Endodermal cell (in vitro differentiated cells): ENCODE data around the gene FNDC7. TPM values are rescaled to one million over a fixed set of nuclear protein-coding genes. Genes with fewer than 3 reads are reported as not detected.
"Not testable (repeated sequence)": the region's sequence is repeated elsewhere in the genome, so short reads cannot be mapped to it uniquely, and the experiment has no call there.

Experiments used
- DNase-seq: peaks from one replicate; pipeline ENCODE4 v3.0.0-alpha.2; 2017
- H3K27ac ChIP-seq: 2 replicates; pipeline ENCODE4 v1.5.1; 2013; ENCODE audit warnings: mild to moderate bottlenecking, low read depth, low read length, moderate library complexity
- H3K27me3 ChIP-seq: 2 replicates; pipeline ENCODE4 v1.6.1; 2013; ENCODE audit warnings: mild to moderate bottlenecking, low read length, moderate library complexity; ENCODE audit not compliant: insufficient read depth, control insufficient read depth, poor library complexity, severe bottlenecking
- H3K36me3 ChIP-seq: 2 replicates; pipeline ENCODE4 v1.7.0; 2013; ENCODE audit warnings: mild to moderate bottlenecking, low read length, moderate library complexity; ENCODE audit not compliant: control insufficient read depth, insufficient read depth
- H3K4me1 ChIP-seq: one replicate; pipeline ENCODE4 v1.7.0; 2013; ENCODE audit warnings: low read length; ENCODE audit not compliant: control insufficient read depth, insufficient read depth
- H3K4me3 ChIP-seq: 2 replicates; pipeline ENCODE4 v1.5.1; 2013; ENCODE audit warnings: mild to moderate bottlenecking, low read length, moderate library complexity
- H3K9ac ChIP-seq: 2 replicates; pipeline ENCODE4 v1.6.1; 2013; ENCODE audit warnings: mild to moderate bottlenecking, low read length, moderate library complexity; ENCODE audit not compliant: poor library complexity, severe bottlenecking; ENCODE audit errors: extremely low read depth
- H3K9me3 ChIP-seq: 2 replicates; pipeline ENCODE4 v1.6.1; 2013; ENCODE audit warnings: mild to moderate bottlenecking, low read length, moderate library complexity; ENCODE audit not compliant: control insufficient read depth
- H3K27ac Mint-ChIP-seq: 2 replicates; pipeline ENCODE4 v1.8.0; 2020; ENCODE audit warnings: mixed read lengths
- H3K27me3 Mint-ChIP-seq: 2 replicates; pipeline ENCODE4 v1.8.0; 2021; ENCODE audit warnings: mild to moderate bottlenecking, mixed read lengths; ENCODE audit not compliant: insufficient read depth
- H3K36me3 Mint-ChIP-seq: 2 replicates; pipeline ENCODE4 v1.8.0; 2020; ENCODE audit warnings: low read depth, mixed read lengths
- H3K4me1 Mint-ChIP-seq: 2 replicates; pipeline ENCODE4 v1.8.0; 2020; ENCODE audit warnings: mixed read lengths
- H3K4me3 Mint-ChIP-seq: 2 replicates; pipeline ENCODE4 v1.8.0; 2020; ENCODE audit warnings: mild to moderate bottlenecking, moderate library complexity, mixed read lengths
- H3K9me3 Mint-ChIP-seq: 2 replicates; pipeline ENCODE4 v1.8.0; 2020; ENCODE audit warnings: mild to moderate bottlenecking, mixed read lengths
- CTCF ChIP-seq: fragments of 200-600 bp; sonication (generic); conservative IDR thresholded peaks from 2 replicates; pipeline ENCODE4 v1.5.0; 2021; ENCODE audit warnings: antibody characterized with exemption, mild to moderate bottlenecking
- WGBS, 2 experiments: methylation state at CpG; one replicate each; pipeline versions ENCODE4 v1.1.5 to v1.1.7; 2013; ENCODE audit warnings: missing lambda C conversion rate in 2 of 2, mixed read lengths in 1 of 2; ENCODE audit not compliant: insufficient coverage in 1 of 2, insufficient read length in 1 of 2; 5-methylcytosine and 5-hydroxymethylcytosine counted together
- total RNA-seq, 2 donors: library from RNA; stranded (reverse); fragmentation: NEBNext Ultra II Directional in 1 of 2; extraction: Animal tissue kit (Norgen Biotek cat#: 25700) in 1 of 2; gene quantifications; 2 replicates in 1 of 2; 3 replicates in 1 of 2; pipeline ENCODE4 v1.2.1, GENCODE V29; 2021

Gene FNDC7
- total RNA-seq, 2 donors from 2014 or later, result not detected

GRCh38 chr1:108701176-108701849, 11.4 kb upstream of the FNDC7 start:
- H3K4me1 Mint-ChIP-seq, result no peaks in the 10 kb centered on the region
- no peak overlapping the region for H3K9ac ChIP-seq
- DNase-seq, result no peak
- H3K27me3 Mint-ChIP-seq, result no peaks in the 10 kb centered on the region
- H3K9me3 Mint-ChIP-seq, result no peaks in the 10 kb centered on the region
- peaks cover 58% of the 10 kb centered on the region for H3K36me3 Mint-ChIP-seq
- no peaks in the 10 kb centered on the region for H3K9me3 ChIP-seq
- no peak overlapping the region for H3K27ac ChIP-seq
- H3K27me3 ChIP-seq, result no peaks in the 10 kb centered on the region
- no peak overlapping the region for H3K4me3 Mint-ChIP-seq
- TF ChIP-seq CTCF, result no peak
- H3K4me3 ChIP-seq, result no peak overlapping the region
- peaks cover 61% of the 10 kb centered on the region for H3K36me3 ChIP-seq
- WGBS, 2 experiments, result 92 to 95% methylated on average over 4 to 5 of the region's 5 CpGs
- H3K27ac Mint-ChIP-seq, result no peak overlapping the region
- no peaks in the 10 kb centered on the region for H3K4me1 ChIP-seq

- H3K36me3 ChIP-seq, result peaks cover 53% of the 10 kb centered on the region
- H3K27ac Mint-ChIP-seq, H3K4me3 Mint-ChIP-seq, H3K9me3 Mint-ChIP-seq, H3K9me3 ChIP-seq, H3K4me1 Mint-ChIP-seq, H3K9ac ChIP-seq, H3K4me3 ChIP-seq, DNase-seq, H3K27me3 Mint-ChIP-seq, H3K4me1 ChIP-seq, H3K27me3 ChIP-seq, H3K27ac ChIP-seq: not testable (repeated sequence)
- 88 to 95% methylated on average over 6 of the region's 6 CpGs for WGBS, 2 experiments
- H3K36me3 Mint-ChIP-seq, result peaks cover 50% of the 10 kb centered on the region
Measured at GRCh38 chr1:108702109-108702508, 10.6 kb upstream of the FNDC7 start.

- H3K4me3 ChIP-seq, result no peak overlapping the region
- H3K9me3 ChIP-seq, result no peaks in the 10 kb centered on the region
- Mint-ChIP-seq H3K9me3 (no peaks in the 10 kb centered on the region), H3K4me1 (no peaks in the 10 kb centered on the region), H3K27ac (no peak overlapping the region), H3K36me3 (peaks cover 33% of the 10 kb centered on the region), H3K27me3 (no peaks in the 10 kb centered on the region), H3K4me3 (no peak overlapping the region)
- no peak for DNase-seq
- H3K27me3 ChIP-seq, result no peaks in the 10 kb centered on the region
- H3K27ac ChIP-seq, result no peak overlapping the region
- peaks cover 35% of the 10 kb centered on the region for H3K36me3 ChIP-seq
- no peak for TF ChIP-seq CTCF
- 90 to 95% methylated on average over 6 of the region's 6 CpGs for WGBS, 2 experiments
- H3K4me1 ChIP-seq, result no peaks in the 10 kb centered on the region
- no peak overlapping the region for H3K9ac ChIP-seq
Measured at GRCh38 chr1:108703939-108704338, 8.8 kb upstream of the FNDC7 start.

- H3K9ac ChIP-seq, result no peak overlapping the region
- WGBS, 2 experiments, result 91 to 92% methylated on average over 2 of the region's 2 CpGs
- H3K27me3 ChIP-seq, result no peaks in the 10 kb centered on the region
- no peak overlapping the region for H3K4me3 ChIP-seq
- DNase-seq, result no peak
- H3K4me3 Mint-ChIP-seq, result no peak overlapping the region
- no peaks in the 10 kb centered on the region for H3K9me3 Mint-ChIP-seq
- H3K27me3 Mint-ChIP-seq, result no peaks in the 10 kb centered on the region
- no peak overlapping the region for H3K27ac ChIP-seq
- no peaks in the 10 kb centered on the region for H3K9me3 ChIP-seq
- no peaks in the 10 kb centered on the region for H3K4me1 Mint-ChIP-seq
- H3K4me1 ChIP-seq, result no peaks in the 10 kb centered on the region
- H3K36me3 ChIP-seq, result peaks cover 29% of the 10 kb centered on the region
- H3K27ac Mint-ChIP-seq, result no peak overlapping the region
- TF ChIP-seq CTCF, result no peak
- peaks cover 27% of the 10 kb centered on the region for H3K36me3 Mint-ChIP-seq
Measured at GRCh38 chr1:108704496-108704895, 8.2 kb upstream of the FNDC7 start.
